Nephron (organoid): ENCODE results near the gene ARHGAP9.
A peak's percentile ranks its signal among the peaks of the same experiment; 100 is the strongest.

Experiments
- H3K27ac Mint-ChIP-seq, 3 experiments: 2 replicates each; pipeline ENCODE4 v1.8.0; 2020; ENCODE audit warnings: mixed read lengths in 3 of 3, mild to moderate bottlenecking in 2 of 3, moderate library complexity in 1 of 3
- H3K27me3 Mint-ChIP-seq: 2 replicates; pipeline ENCODE4 v1.8.0; 2021; ENCODE audit warnings: low read depth, mild to moderate bottlenecking, moderate library complexity, mixed read lengths
- H3K36me3 Mint-ChIP-seq: 2 replicates; pipeline ENCODE4 v1.8.0; 2020; ENCODE audit warnings: low read depth, mixed read lengths
- H3K4me1 Mint-ChIP-seq: 2 replicates; pipeline ENCODE4 v1.8.0; 2020; ENCODE audit warnings: mixed read lengths
- H3K4me3 Mint-ChIP-seq, 3 experiments: 2 replicates each; pipeline ENCODE4 v1.8.0; 2020; ENCODE audit warnings: mild to moderate bottlenecking in 3 of 3, mixed read lengths in 3 of 3, moderate library complexity in 2 of 3
- H3K9me3 Mint-ChIP-seq: 2 replicates; pipeline ENCODE4 v1.8.0; 2020; ENCODE audit warnings: mixed read lengths
- TF ChIP-seq, protein P1 (sequence below), 3 experiments: fragments of 200-600 bp; sonication (generic); IDR thresholded peaks; one replicate each; pipeline ENCODE4 v1.5.0; 2021; ENCODE audit warnings: antibody characterized with exemption in 3 of 3; ENCODE audit not compliant: unreplicated experiment in 3 of 3

ARHGAP9 gene

DNA sequence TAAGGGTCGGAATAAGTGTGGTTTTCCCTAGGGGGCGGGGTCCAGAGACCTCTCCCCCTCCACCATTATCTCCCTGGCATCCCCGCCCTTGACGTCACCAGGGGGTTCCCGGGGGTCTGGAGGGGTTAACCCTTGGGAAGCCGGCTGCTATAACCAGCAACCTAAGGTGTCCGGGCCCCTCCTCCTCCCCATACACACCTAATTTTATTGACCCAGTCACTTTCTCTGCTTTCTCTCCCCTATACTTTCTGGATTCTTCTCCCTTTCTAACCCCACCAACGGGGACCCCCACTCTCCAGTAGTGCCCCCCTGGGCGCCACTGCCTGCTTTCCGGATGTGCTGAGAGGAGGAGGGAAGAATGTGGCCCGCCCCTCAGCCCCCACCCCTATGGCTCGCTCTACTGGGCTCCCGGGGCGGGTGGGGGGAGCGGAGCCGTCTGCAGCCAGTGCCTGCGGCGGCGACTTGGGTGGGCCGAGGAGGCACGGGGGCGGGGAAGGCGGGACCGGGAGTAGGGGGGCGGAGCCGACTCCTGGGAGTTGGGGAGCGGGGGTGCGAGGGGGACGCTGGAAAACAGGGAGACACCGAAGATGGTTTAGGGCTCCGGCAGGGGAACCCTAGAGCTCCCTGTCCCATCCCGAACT, 18.3 kb downstream of the ARHGAP9 start:
- H3K27me3 Mint-ChIP-seq: peaks cover 29% of the 10 kb centered on the region
- H3K4me1 Mint-ChIP-seq: peaks cover 22% of the 10 kb centered on the region

GRCh38 chr12:57460841-57461275, 18.8 kb downstream of the ARHGAP9 start:
- peak overlapping the region; percentile 84 to 93 (median 92) for H3K4me3 Mint-ChIP-seq
- TF ChIP-seq, protein P1, sequence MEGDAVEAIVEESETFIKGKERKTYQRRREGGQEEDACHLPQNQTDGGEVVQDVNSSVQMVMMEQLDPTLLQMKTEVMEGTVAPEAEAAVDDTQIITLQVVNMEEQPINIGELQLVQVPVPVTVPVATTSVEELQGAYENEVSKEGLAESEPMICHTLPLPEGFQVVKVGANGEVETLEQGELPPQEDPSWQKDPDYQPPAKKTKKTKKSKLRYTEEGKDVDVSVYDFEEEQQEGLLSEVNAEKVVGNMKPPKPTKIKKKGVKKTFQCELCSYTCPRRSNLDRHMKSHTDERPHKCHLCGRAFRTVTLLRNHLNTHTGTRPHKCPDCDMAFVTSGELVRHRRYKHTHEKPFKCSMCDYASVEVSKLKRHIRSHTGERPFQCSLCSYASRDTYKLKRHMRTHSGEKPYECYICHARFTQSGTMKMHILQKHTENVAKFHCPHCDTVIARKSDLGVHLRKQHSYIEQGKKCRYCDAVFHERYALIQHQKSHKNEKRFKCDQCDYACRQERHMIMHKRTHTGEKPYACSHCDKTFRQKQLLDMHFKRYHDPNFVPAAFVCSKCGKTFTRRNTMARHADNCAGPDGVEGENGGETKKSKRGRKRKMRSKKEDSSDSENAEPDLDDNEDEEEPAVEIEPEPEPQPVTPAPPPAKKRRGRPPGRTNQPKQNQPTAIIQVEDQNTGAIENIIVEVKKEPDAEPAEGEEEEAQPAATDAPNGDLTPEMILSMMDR (IDR thresholded peaks at IDR 0.05; ENCODE audit: unreplicated experiment in 3 of 3): no peak
- no peaks in the 10 kb centered on the region for H3K9me3 Mint-ChIP-seq
- peak overlapping the region; percentile 88 to 99 (median 91) for H3K27ac Mint-ChIP-seq
- peaks cover 32% of the 10 kb centered on the region for H3K27me3 Mint-ChIP-seq
- peaks cover 9% of the 10 kb centered on the region for H3K36me3 Mint-ChIP-seq
- peaks cover 27% of the 10 kb centered on the region for H3K4me1 Mint-ChIP-seq

More for the DNA sequence above, 18.3 kb downstream of the ARHGAP9 start:
- H3K36me3 Mint-ChIP-seq: peaks cover 12% of the 10 kb centered on the region
- TF ChIP-seq, protein P1 (IDR thresholded peaks at IDR 0.05; ENCODE audit: unreplicated experiment in 3 of 3): no peak
- peak overlapping the region; percentile 84 to 93 (median 92) for H3K4me3 Mint-ChIP-seq
- H3K27ac Mint-ChIP-seq: peak overlapping the region; percentile 88 to 99 (median 91)
- H3K9me3 Mint-ChIP-seq: no peaks in the 10 kb centered on the region

DNA sequence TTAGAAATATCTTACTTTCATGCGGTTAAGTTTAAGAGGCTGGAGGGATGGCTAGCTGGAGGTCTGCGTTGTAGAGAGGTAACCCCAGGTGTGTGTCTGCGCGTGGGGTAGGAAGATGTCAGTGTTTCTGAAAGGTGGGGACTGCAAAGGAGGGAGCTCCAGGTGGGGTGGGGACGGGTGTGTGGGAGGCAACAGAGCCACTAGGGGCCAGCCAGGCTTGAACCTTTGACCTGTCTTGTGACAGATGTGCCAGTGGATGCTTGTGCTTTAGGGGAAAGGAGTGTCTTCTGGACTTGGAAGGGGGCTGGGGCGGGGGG, 19.2 kb downstream of the ARHGAP9 start:
- peak overlapping the region; percentile 84 to 93 (median 92) for H3K4me3 Mint-ChIP-seq
- peak overlapping the region; percentile 84 to 93 (median 88) for H3K27ac Mint-ChIP-seq

GRCh38 chr12:57459750-57460467, 19.8 kb downstream of the ARHGAP9 start, which contains the start of gene GLI1:
Gene GLI1, plus strand, starts transcription at chr12:57459785. Its CDS starts 3,907 bp downstream, at chr12:57463692.
- H3K4me1 Mint-ChIP-seq: peaks cover 35% of the 10 kb centered on the region
- peaks cover 27% of the 10 kb centered on the region for H3K27me3 Mint-ChIP-seq
- TF ChIP-seq, protein P1 (IDR thresholded peaks at IDR 0.05; ENCODE audit: unreplicated experiment in 3 of 3): no peak
- H3K4me3 Mint-ChIP-seq: peak within 1 kb of the TSS; percentile 94 to 95 (median 95)
- H3K36me3 Mint-ChIP-seq: peaks cover 5% of the 10 kb centered on the region
- peak within 1 kb of the TSS; percentile 84 to 97 (median 88) for H3K27ac Mint-ChIP-seq
- H3K9me3 Mint-ChIP-seq: no peaks in the 10 kb centered on the region

More for the DNA sequence above, 19.2 kb downstream of the ARHGAP9 start:
- TF ChIP-seq, protein P1 (IDR thresholded peaks at IDR 0.05; ENCODE audit: unreplicated experiment in 3 of 3): no peak
- H3K27me3 Mint-ChIP-seq: peaks cover 27% of the 10 kb centered on the region
- no peaks in the 10 kb centered on the region for H3K9me3 Mint-ChIP-seq
- H3K36me3 Mint-ChIP-seq: peaks cover 6% of the 10 kb centered on the region
- H3K4me1 Mint-ChIP-seq: peaks cover 31% of the 10 kb centered on the region

- Mint-ChIP-seq H3K27me3 (peaks cover 26% of the 10 kb centered on the region), H3K36me3 (no peaks in the 10 kb centered on the region), H3K9me3 (no peaks in the 10 kb centered on the region), H3K4me3 (peak overlapping the region; percentile 94 to 95 (median 95)), H3K27ac (peak overlapping the region; percentile 84 to 97 (median 88)), H3K4me1 (peaks cover 36% of the 10 kb centered on the region)
- TF ChIP-seq, protein P1 (IDR thresholded peaks at IDR 0.05; ENCODE audit: unreplicated experiment in 3 of 3): peak; percentile 92 to 93 (median 92)
Observed at GRCh38 chr12:57459055-57459749, 20.5 kb downstream of the ARHGAP9 start.
